Mucosa of rectum (tissue), 2 donors: ENCODE results near the gene OVCH1.

Experiments
- H3K27ac ChIP-seq, 2 donors: one replicate each; pipeline ENCODE4 v1.7.0; 2013; ENCODE audit warnings: inconsistent platforms in 2 of 2, low read depth in 2 of 2, low read length in 2 of 2
- H3K27me3 ChIP-seq, 2 donors: one replicate each; pipeline ENCODE4 v1.7.0; 2013; ENCODE audit warnings: low read length in 2 of 2; ENCODE audit not compliant: control insufficient read depth in 2 of 2, insufficient read depth in 2 of 2
- H3K36me3 ChIP-seq, 2 donors: one replicate each; pipeline ENCODE4 v1.7.0; 2013; ENCODE audit warnings: low read length in 2 of 2; ENCODE audit not compliant: control insufficient read depth in 2 of 2, insufficient read depth in 2 of 2
- H3K4me1 ChIP-seq, 2 donors: one replicate each; pipeline ENCODE4 v1.7.0; 2013; ENCODE audit warnings: low read length in 2 of 2, mild to moderate bottlenecking in 1 of 2; ENCODE audit not compliant: control insufficient read depth in 2 of 2, insufficient read depth in 2 of 2
- H3K4me3 ChIP-seq, 2 donors: one replicate each; pipeline ENCODE4 v1.7.0; 2013; ENCODE audit warnings: low read length in 2 of 2
- H3K9ac ChIP-seq, 2 donors: one replicate each; pipeline ENCODE4 v1.7.0; 2013; ENCODE audit warnings: low read length in 2 of 2, low read depth in 1 of 2, mild to moderate bottlenecking in 1 of 2
- H3K9me3 ChIP-seq, 2 donors: one replicate each; pipeline ENCODE4 v1.7.0; 2013; ENCODE audit warnings: low read length in 2 of 2; ENCODE audit not compliant: control insufficient read depth in 2 of 2
- donor health status: healthy.
- donor health status: Normal muscosa, but diverticular disease.

Gene OVCH1, protein sequence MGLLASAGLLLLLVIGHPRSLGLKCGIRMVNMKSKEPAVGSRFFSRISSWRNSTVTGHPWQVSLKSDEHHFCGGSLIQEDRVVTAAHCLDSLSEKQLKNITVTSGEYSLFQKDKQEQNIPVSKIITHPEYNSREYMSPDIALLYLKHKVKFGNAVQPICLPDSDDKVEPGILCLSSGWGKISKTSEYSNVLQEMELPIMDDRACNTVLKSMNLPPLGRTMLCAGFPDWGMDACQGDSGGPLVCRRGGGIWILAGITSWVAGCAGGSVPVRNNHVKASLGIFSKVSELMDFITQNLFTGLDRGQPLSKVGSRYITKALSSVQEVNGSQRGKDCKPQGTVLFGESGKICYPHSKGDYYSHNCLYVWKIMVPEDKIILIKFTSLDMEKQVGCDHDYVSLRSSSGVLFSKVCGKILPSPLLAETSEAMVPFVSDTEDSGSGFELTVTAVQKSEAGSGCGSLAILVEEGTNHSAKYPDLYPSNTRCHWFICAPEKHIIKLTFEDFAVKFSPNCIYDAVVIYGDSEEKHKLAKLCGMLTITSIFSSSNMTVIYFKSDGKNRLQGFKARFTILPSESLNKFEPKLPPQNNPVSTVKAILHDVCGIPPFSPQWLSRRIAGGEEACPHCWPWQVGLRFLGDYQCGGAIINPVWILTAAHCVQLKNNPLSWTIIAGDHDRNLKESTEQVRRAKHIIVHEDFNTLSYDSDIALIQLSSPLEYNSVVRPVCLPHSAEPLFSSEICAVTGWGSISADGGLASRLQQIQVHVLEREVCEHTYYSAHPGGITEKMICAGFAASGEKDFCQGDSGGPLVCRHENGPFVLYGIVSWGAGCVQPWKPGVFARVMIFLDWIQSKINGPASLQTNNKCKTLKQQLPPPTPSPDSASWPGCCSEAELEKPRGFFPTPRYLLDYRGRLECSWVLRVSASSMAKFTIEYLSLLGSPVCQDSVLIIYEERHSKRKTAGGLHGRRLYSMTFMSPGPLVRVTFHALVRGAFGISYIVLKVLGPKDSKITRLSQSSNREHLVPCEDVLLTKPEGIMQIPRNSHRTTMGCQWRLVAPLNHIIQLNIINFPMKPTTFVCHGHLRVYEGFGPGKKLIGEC

DNA sequence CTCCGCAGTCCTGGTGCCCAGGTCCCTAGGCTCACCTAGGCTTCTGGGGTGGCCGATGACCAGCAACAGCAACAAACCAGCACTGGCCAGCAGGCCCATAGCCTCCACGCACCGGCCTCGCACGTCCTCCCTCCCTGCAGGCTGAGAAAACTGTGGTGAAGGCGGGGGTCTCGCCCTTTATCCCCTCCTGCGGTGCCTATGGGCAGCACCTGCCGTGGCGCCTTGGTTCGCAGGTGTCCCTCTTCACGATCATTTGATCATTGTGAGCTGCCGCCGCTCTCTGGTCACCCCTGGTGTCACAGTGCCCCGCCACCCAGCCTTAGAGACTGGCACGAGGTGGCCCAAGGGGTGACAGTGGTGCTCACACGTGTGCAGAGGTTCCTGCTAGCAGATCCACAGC, at the start of gene OVCH1:
OVCH1 (minus strand) TSS at position 99 of the 400 bp plus-strand sequence; CDS start at position 99, 0 bp downstream.
- H3K9me3 ChIP-seq = no peaks in the 10 kb centered on the region
- no peaks in the 10 kb centered on the region for H3K27me3 ChIP-seq
- H3K27ac ChIP-seq = no peak within 1 kb of the TSS
- H3K36me3 ChIP-seq = no peaks in the 10 kb centered on the region
- no peak within 1 kb of the TSS for H3K9ac ChIP-seq
- no peaks in the 10 kb centered on the region for H3K4me1 ChIP-seq
- no peak within 1 kb of the TSS for H3K4me3 ChIP-seq

DNA sequence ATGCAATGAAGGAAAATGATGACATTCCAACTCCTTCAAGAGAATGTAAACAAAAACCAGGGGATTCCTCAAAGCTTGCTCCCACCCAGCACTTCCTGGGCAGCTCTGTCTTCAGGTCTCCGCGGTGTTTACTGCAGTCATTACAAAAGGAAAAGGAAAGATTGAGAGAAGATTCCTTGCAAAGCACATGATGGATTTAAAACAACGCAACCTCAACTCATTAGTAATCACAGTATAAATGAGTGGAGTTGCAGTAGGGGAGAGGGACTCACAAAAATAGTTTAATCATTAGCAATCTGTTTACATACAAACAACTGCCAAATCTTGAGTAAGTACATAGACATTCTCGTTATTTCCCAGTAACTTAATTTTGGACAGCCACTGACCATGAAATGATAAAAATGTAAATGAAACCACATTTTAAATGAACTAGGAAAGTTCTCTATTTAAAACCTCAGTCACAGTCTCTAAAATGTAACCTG, 49.7 kb upstream of the OVCH1 start:
- no peaks in the 10 kb centered on the region for H3K4me1 ChIP-seq
- H3K27me3 ChIP-seq = no peaks in the 10 kb centered on the region
- H3K4me3 ChIP-seq = no peak overlapping the region
- no peaks in the 10 kb centered on the region for H3K9me3 ChIP-seq
- H3K36me3 ChIP-seq = no peaks in the 10 kb centered on the region
- no peak overlapping the region for H3K9ac ChIP-seq
- peak overlapping the region in 1 of 2 donors; percentile 38 for H3K27ac ChIP-seq

DNA sequence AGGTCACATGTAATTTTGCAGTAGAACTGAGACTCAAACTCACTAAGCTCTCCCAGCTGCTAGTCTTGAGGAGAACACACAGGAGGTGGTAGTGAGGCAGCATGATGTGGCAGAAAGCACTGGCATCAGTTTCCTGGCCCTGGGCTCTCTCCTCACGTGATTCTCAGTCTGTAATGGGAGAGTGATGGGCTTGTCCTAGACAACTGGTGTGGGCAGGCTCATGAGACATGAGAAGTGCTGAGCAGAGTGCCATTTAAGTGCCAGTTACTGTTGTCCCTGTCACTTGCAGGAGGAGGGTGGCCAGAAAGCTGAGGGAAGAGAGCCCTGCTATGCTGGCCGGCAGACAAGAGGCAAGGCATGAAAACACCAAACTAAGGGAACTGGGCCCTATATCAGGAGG, 48.5 kb upstream of the OVCH1 start:
- no peak overlapping the region for H3K9ac ChIP-seq
- no peaks in the 10 kb centered on the region for H3K36me3 ChIP-seq
- H3K27me3 ChIP-seq = no peaks in the 10 kb centered on the region
- H3K27ac ChIP-seq = peak overlapping the region in 1 of 2 donors; percentile 0
- H3K9me3 ChIP-seq = no peaks in the 10 kb centered on the region
- H3K4me1 ChIP-seq = no peaks in the 10 kb centered on the region
- H3K4me3 ChIP-seq = no peak overlapping the region

DNA sequence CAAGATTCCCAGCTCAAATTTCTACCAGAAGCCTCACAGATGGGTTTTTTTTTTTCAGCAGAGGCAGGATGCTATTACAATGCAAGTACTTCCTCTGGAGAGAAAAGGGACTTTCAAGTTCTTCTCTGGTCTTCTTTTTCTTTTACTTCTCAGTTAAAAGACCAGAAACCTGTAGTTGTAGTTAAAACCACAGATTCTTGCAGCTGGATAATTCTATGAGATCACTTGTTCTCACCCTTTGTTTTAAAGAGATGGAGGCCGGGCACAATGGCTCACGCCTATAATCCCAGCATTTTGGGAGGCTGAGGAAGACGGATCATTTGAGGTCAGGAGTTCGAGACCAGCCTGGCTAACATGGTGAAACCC, 47.6 kb upstream of the OVCH1 start:
- H3K36me3 ChIP-seq = no peaks in the 10 kb centered on the region
- H3K9ac ChIP-seq = no peak overlapping the region
- H3K4me3 ChIP-seq = no peak overlapping the region
- no peaks in the 10 kb centered on the region for H3K27me3 ChIP-seq
- no peaks in the 10 kb centered on the region for H3K4me1 ChIP-seq
- no peak overlapping the region for H3K27ac ChIP-seq
- no peaks in the 10 kb centered on the region for H3K9me3 ChIP-seq

GRCh38 chr12:29544428-29545101, 47.1 kb upstream of the OVCH1 start:
- no peaks in the 10 kb centered on the region for H3K4me1 ChIP-seq

DNA sequence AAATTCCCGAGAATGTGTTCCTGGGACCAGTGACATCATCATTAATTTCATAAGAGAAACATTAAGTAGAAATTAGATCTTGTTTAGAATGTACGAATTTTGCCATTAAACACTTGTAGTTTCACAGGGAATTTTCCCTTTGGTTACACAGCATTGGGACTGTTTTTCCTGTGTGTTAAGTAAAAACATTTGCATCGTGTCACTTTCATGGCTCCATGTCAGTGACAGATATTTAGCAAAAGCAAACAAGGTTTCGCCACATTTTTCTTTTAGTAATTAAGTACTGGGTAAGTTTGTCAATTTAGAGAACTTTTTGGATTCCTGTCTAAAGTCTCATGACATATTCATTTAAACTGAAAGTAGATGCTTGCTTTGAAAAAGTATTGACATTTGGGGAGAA, 45.5 kb upstream of the OVCH1 start:
- Histone ChIP-seq H3K4me3 (no peak overlapping the region), H3K27me3 (no peaks in the 10 kb centered on the region), H3K27ac (no peak overlapping the region), H3K36me3 (no peaks in the 10 kb centered on the region), H3K9ac (no peak overlapping the region), H3K4me1 (no peaks in the 10 kb centered on the region), H3K9me3 (no peaks in the 10 kb centered on the region)

More at GRCh38 chr12:29544428-29545101, 47.1 kb upstream of the OVCH1 start:
- Histone ChIP-seq H3K27me3 (no peaks in the 10 kb centered on the region), H3K27ac (no peak overlapping the region), H3K36me3 (no peaks in the 10 kb centered on the region), H3K9me3 (no peaks in the 10 kb centered on the region), H3K9ac (no peak overlapping the region), H3K4me3 (no peak overlapping the region)

- H3K27ac ChIP-seq = no peak overlapping the region
- no peak overlapping the region for H3K9ac ChIP-seq
- H3K36me3 ChIP-seq = no peaks in the 10 kb centered on the region
- H3K4me3 ChIP-seq = no peak overlapping the region
- H3K27me3 ChIP-seq = no peaks in the 10 kb centered on the region
- H3K9me3 ChIP-seq = no peaks in the 10 kb centered on the region
- no peaks in the 10 kb centered on the region for H3K4me1 ChIP-seq
Observed at GRCh38 chr12:29537298-29537697, 39.8 kb upstream of the OVCH1 start.

- H3K9me3 ChIP-seq = no peaks in the 10 kb centered on the region
Observed at GRCh38 chr12:29534935-29535334, 37.4 kb upstream of the OVCH1 start.

DNA sequence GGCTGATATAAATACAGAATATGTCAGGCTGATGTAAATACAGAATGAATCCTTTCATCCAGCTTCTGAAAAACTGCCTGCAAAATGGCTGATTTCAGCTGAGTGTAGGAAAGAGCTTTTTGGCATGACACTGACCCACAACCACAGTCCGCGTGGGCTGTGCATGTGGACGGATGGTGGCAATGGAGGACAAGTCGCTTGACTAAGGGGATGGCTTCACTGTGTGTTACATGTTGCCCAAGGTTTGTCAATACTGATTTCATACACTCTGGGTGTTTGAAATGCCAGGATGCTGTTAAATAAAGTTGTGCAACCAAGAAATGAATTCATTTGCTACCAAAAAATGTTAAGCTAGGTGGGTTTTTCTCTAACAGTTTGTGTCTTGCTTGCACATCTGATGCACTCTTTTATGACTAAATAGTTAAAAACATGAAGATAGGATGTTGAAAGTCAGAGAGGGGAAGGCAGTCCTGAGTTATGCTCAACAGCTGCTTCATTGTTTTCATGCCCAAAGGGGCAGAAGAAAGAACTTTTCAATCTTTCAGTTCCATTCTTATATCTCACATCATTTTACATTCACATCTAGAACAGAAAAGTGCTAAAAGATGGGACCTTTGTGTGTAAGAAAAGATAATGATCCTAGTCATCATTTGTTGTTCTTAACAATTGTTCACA, 36.5 kb upstream of the OVCH1 start:
- H3K9ac ChIP-seq = no peak overlapping the region
- no peak overlapping the region for H3K27ac ChIP-seq
- no peak overlapping the region for H3K4me3 ChIP-seq
- no peaks in the 10 kb centered on the region for H3K4me1 ChIP-seq
- H3K9me3 ChIP-seq = no peaks in the 10 kb centered on the region
- no peaks in the 10 kb centered on the region for H3K36me3 ChIP-seq
- no peaks in the 10 kb centered on the region for H3K27me3 ChIP-seq

More at GRCh38 chr12:29534935-29535334, 37.4 kb upstream of the OVCH1 start:
- Histone ChIP-seq H3K4me1 (no peaks in the 10 kb centered on the region), H3K27me3 (no peaks in the 10 kb centered on the region), H3K36me3 (no peaks in the 10 kb centered on the region), H3K27ac (no peak overlapping the region), H3K9ac (no peak overlapping the region), H3K4me3 (no peak overlapping the region)
